ENCODE measurements around the gene UBE2G1. TPM values are rescaled to one million over a fixed set of nuclear protein-coding genes. Genes with fewer than 3 reads are reported as not detected.

UBE2G1 gene
- total and polyA plus RNA-seq, 2 of the 13 experiments (the other 11 are each of a cell fraction or from before 2014, with no cell fraction given) = 27.9 to 42.6 TPM

DNA sequence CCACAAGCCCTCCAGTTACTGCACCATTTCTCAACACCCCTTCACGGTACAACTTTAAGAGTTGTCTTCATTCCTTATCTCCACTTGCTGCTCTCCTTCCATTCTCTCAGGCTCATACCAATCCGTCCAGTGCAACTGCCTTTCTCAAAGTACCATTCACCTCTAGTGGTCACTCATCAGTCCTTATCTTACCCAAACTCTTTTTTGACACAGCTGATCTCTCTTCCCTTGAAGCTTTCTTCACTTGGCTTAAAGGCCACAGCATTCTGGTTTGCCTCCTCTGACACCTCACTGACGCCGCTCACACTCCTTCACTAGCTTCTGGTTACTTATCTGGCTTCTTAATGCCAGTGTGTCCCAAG lies 24.9 kb downstream of the UBE2G1 start (continued):
- no peak for TF ChIP-seq ZNF543 (CRISPR knock-in tag; IDR thresholded peaks at IDR 0.05)

DNA sequence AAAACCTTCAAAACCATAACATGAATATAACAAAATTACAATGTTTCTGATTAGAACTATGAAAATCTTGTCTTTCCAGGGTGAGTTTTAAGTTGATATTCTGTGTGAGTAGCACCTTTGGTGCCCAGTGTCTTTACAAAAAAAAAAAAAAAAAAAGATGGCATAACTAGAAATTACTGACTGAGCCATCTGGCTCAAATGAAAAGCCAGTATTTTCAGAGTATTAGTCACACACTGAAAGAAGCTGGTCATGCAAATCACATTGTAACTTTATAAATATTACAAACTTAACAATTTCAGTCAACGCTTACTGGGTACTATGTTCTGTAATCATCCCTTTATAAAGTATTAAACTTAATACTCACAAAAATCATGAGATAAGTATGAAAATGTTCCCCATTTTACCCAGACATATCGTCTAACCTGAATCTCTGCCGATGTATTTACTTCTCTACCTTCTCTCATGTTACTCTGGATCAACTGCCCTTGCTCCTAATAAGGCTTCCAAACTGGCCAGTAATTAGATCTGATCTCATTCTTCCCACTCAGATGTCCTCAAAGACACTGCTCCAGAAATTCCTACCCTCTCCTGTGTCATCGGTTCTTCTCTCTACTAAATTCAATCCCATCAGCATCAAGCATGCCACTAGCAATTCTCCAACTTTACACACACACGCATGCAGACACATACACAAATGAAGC lies 25.4 kb downstream of the UBE2G1 start:
- no peak for DNase-seq (ENCODE audit: low spot score)
- 96% methylated on average over 5 of the region's 5 CpGs for WGBS (ENCODE audit: low lambda C conversion rate)
- Histone ChIP-seq H3K9ac (ENCODE audit: insufficient read depth, low read depth, low read length) (no peak overlapping the region), H3K4me2 (ENCODE audit: low read depth, low read length) (no peak overlapping the region), H3K36me3 (replicated peaks in 1 of 2; ENCODE audit: control insufficient read depth in 1 of 2, insufficient read depth in 2 of 2, low read length in 2 of 2) (peaks cover 0 to 3% of the 10 kb centered on the region in 2 experiments; a peak in 1 of 5 replicates), H3K27me3 (ENCODE audit: control insufficient read depth in 1 of 2, insufficient read depth in 2 of 2, low read length in 2 of 2) (no peaks in the 10 kb centered on the region), H3K27ac (ENCODE audit: extremely low read length, insufficient read depth, low read length) (no peak overlapping the region), H3K9me3 (ENCODE audit: low read length) (no peaks in the 10 kb centered on the region), H2AFZ (ENCODE audit: low read length) (no peak overlapping the region), H3K79me2 (ENCODE audit: insufficient read depth, low read length) (peaks cover 90% of the 10 kb centered on the region), H3K4me1 (ENCODE audit: insufficient read depth, low read length) (peaks cover 7% of the 10 kb centered on the region), H3K4me3 (replicated peaks in 1 of 3; ENCODE audit: insufficient read depth in 1 of 3, low read depth in 2 of 3, low read length in 3 of 3) (no peak overlapping the region), H4K20me1 (ENCODE audit: insufficient read depth, low read length) (peaks cover 18% of the 10 kb centered on the region)
- CTCF ChIA-PET (ENCODE audit: low intra/inter-chr PET ratio, low total read pairs) = no interaction called here
- ATAC-seq = no peak
- no peak for FAIRE-seq
- intact Hi-C loops (cut with micrococcal nuclease; ENCODE audit: unreplicated experiment) (no loop called here), in situ Hi-C loops (cut with HindIII; ENCODE audit: extremely low pct_ligation_motif_present, low pct_unique_long_range_greater_than_20kb) (no loop called here)
- POLR2A ChIA-PET = no interaction called here
- no TSS peak for BruUV-seq (replicated peaks)
- TF ChIP-seq SMAD9 (CRISPR knock-in tag; IDR thresholded peaks at IDR 0.05) (no peak), ZNF564 (CRISPR knock-in tag; IDR thresholded peaks at IDR 0.05) (no peak), ZNF883 (CRISPR knock-in tag; IDR thresholded peaks at IDR 0.05; ENCODE audit: not compliant biosample characterization) (no peak), ZNF468 (CRISPR knock-in tag; IDR thresholded peaks at IDR 0.05) (no peak), GMEB1 (CRISPR knock-in tag; IDR thresholded peaks at IDR 0.05; ENCODE audit: borderline replicate concordance) (no peak), ZBTB7B (CRISPR knock-in tag; IDR thresholded peaks at IDR 0.05) (no peak), MBD4 (IDR thresholded peaks at IDR 0.05; ENCODE audit: borderline replicate concordance, low read length) (no peak), ONECUT2 (CRISPR knock-in tag; IDR thresholded peaks at IDR 0.05) (no peak), CBFB (CRISPR knock-in tag; IDR thresholded peaks at IDR 0.05) (no peak), EEA1 (CRISPR knock-in tag; IDR thresholded peaks at IDR 0.05; ENCODE audit: borderline replicate concordance) (no peak), ZUFSP (CRISPR knock-in tag; IDR thresholded peaks at IDR 0.05; ENCODE audit: borderline replicate concordance) (no peak), KLF15 (CRISPR knock-in tag; IDR thresholded peaks at IDR 0.05; ENCODE audit: borderline replicate concordance) (no peak), SP4 (CRISPR knock-in tag; IDR thresholded peaks at IDR 0.05) (no peak), ZNF549 (CRISPR knock-in tag; IDR thresholded peaks at IDR 0.05) (no peak), ZFP37 (CRISPR knock-in tag; IDR thresholded peaks at IDR 0.05; ENCODE audit: borderline replicate concordance) (no peak), ZNF431 (CRISPR knock-in tag; IDR thresholded peaks at IDR 0.05; ENCODE audit: borderline replicate concordance, low read depth) (no peak), ZNF761 (CRISPR knock-in tag; conservative IDR thresholded peaks at IDR 0.05) (no peak)
- TF ChIP-seq, protein P1, sequence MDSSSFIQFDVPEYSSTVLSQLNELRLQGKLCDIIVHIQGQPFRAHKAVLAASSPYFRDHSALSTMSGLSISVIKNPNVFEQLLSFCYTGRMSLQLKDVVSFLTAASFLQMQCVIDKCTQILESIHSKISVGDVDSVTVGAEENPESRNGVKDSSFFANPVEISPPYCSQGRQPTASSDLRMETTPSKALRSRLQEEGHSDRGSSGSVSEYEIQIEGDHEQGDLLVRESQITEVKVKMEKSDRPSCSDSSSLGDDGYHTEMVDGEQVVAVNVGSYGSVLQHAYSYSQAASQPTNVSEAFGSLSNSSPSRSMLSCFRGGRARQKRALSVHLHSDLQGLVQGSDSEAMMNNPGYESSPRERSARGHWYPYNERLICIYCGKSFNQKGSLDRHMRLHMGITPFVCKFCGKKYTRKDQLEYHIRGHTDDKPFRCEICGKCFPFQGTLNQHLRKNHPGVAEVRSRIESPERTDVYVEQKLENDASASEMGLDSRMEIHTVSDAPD (CRISPR knock-in tag; IDR thresholded peaks at IDR 0.05) = no peak

Data from HepG2 (cell line).